GM21367 (cell line): ENCODE results near the gene TBC1D22A.
"Not testable (repeated sequence)": the region's sequence is repeated elsewhere in the genome, so short reads cannot be mapped to it uniquely, and the experiment has no call there.

Experiments
- ATAC-seq: cut with Tn5 transposase; IDR thresholded peaks from one replicate; pipeline ENCODE4 v1.9.1; 2021; ENCODE audit not compliant: unreplicated experiment

TBC1D22A gene

GRCh38 chr22:46809153-46809885, 46.9 kb downstream of the TBC1D22A start:
- no peak for ATAC-seq

GRCh38 chr22:46810856-46811786, 48.7 kb downstream of the TBC1D22A start:
- no peak for ATAC-seq

- no peak for ATAC-seq
Observed at GRCh38 chr22:46812034-46812605, 49.7 kb downstream of the TBC1D22A start.

GRCh38 chr22:46812788-46813187, 50.3 kb downstream of the TBC1D22A start:
- no peak for ATAC-seq

- ATAC-seq, result no peak
Observed at GRCh38 chr22:46813816-46814597, 51.6 kb downstream of the TBC1D22A start.

- no peak for ATAC-seq
Observed at GRCh38 chr22:46815132-46815531, 52.7 kb downstream of the TBC1D22A start.

- ATAC-seq, result no peak
Observed at GRCh38 chr22:46815559-46815895, 53.1 kb downstream of the TBC1D22A start.

- no peak for ATAC-seq
Observed at GRCh38 chr22:46815896-46816731, 53.7 kb downstream of the TBC1D22A start.

- not testable (repeated sequence) for ATAC-seq
Observed at GRCh38 chr22:46817390-46817789, 54.9 kb downstream of the TBC1D22A start.

GRCh38 chr22:46823248-46823647, 60.8 kb downstream of the TBC1D22A start:
- ATAC-seq, result no peak

GRCh38 chr22:46823654-46824053, 61.2 kb downstream of the TBC1D22A start:
- ATAC-seq, result no peak

GRCh38 chr22:46824344-46824909, 62.0 kb downstream of the TBC1D22A start:
- ATAC-seq, result no peak

- ATAC-seq, result no peak
Observed at GRCh38 chr22:46824980-46825544, 62.6 kb downstream of the TBC1D22A start.

GRCh38 chr22:46826438-46827135, 64.1 kb downstream of the TBC1D22A start:
- no peak for ATAC-seq

- ATAC-seq, result no peak
Observed at GRCh38 chr22:46827136-46827780, 64.8 kb downstream of the TBC1D22A start.

- no peak for ATAC-seq
Observed at GRCh38 chr22:46827781-46828180, 65.3 kb downstream of the TBC1D22A start.

- ATAC-seq, result no peak
Observed at GRCh38 chr22:46828323-46828900, 66.0 kb downstream of the TBC1D22A start.
